GM21447 (cell line): ENCODE results near the gene UBTF.

Experiments used
- ATAC-seq: cut with Tn5 transposase; IDR thresholded peaks from one replicate; pipeline ENCODE4 v1.9.1; 2021; ENCODE audit not compliant: unreplicated experiment

UBTF gene

GRCh38 chr17:44174427-44174826, 45.0 kb downstream of the UBTF start:
- ATAC-seq = no peak

- no peak for ATAC-seq
Observed at GRCh38 chr17:44171931-44172455, 47.5 kb downstream of the UBTF start.

GRCh38 chr17:44170499-44171201, 48.8 kb downstream of the UBTF start, which contains the start of gene ASB16:
ASB16 (plus strand) TSS chr17:44170704; CDS start chr17:44170790, 86 bp downstream.
- no peak for ATAC-seq

- ATAC-seq = no peak
Observed at GRCh38 chr17:44170135-44170498, 49.4 kb downstream of the UBTF start.

- ATAC-seq = no peak
Observed at GRCh38 chr17:44167181-44167861, 52.2 kb downstream of the UBTF start.

- ATAC-seq = no peak
Observed at GRCh38 chr17:44164476-44164875, 55.0 kb downstream of the UBTF start.

- no peak for ATAC-seq
Observed at GRCh38 chr17:44159519-44160210, 59.8 kb downstream of the UBTF start.

- no peak for ATAC-seq
Observed at GRCh38 chr17:44155488-44155887, 64.0 kb downstream of the UBTF start.
